Inferior parietal cortex (tissue), 1 donor: ENCODE data around the gene ZDHHC13.

Experiments used
- DNase-seq: peaks from one replicate; pipeline ENCODE4 v3.0.0-alpha.2; 2016; ENCODE audit errors: extremely low spot score

The ZDHHC13 gene

GRCh38 chr11:19164881-19165280 lies 47.9 kb downstream of the ZDHHC13 start:
- DNase-seq: no peak

GRCh38 chr11:19168090-19168489 lies 51.1 kb downstream of the ZDHHC13 start:
- DNase-seq: no peak

GRCh38 chr11:19173004-19173689 lies 56.2 kb downstream of the ZDHHC13 start:
- DNase-seq: no peak

GRCh38 chr11:19173964-19174638 lies 57.1 kb downstream of the ZDHHC13 start:
- DNase-seq: no peak

- DNase-seq: no peak
Measured at GRCh38 chr11:19176629-19177186, 59.7 kb downstream of the ZDHHC13 start.

- no peak for DNase-seq
Measured at GRCh38 chr11:19181531-19182261, 64.7 kb downstream of the ZDHHC13 start.

- no peak for DNase-seq
Measured at GRCh38 chr11:19183646-19184045, 66.7 kb downstream of the ZDHHC13 start.

- DNase-seq: no peak
Measured at GRCh38 chr11:19185036-19185435, 68.1 kb downstream of the ZDHHC13 start.

- DNase-seq: no peak
Measured at GRCh38 chr11:19185516-19186052, 68.6 kb downstream of the ZDHHC13 start.

GRCh38 chr11:19187114-19187832 lies 70.3 kb downstream of the ZDHHC13 start:
- no peak for DNase-seq

- DNase-seq: peak; percentile 72
Measured at GRCh38 chr11:19187833-19188258, 70.9 kb downstream of the ZDHHC13 start.

- DNase-seq: no peak
Measured at GRCh38 chr11:19191530-19192169, 74.7 kb downstream of the ZDHHC13 start.

GRCh38 chr11:19193916-19194315 lies 76.9 kb downstream of the ZDHHC13 start:
- DNase-seq: no peak

GRCh38 chr11:19194620-19195308 lies 77.8 kb downstream of the ZDHHC13 start:
- DNase-seq: no peak

- no peak for DNase-seq
Measured at GRCh38 chr11:19196432-19196831, 79.5 kb downstream of the ZDHHC13 start.

GRCh38 chr11:19199048-19199447 lies 82.1 kb downstream of the ZDHHC13 start:
- no peak for DNase-seq

GRCh38 chr11:19199771-19200170 lies 82.8 kb downstream of the ZDHHC13 start:
- no peak for DNase-seq

GRCh38 chr11:19200410-19201201 lies 83.6 kb downstream of the ZDHHC13 start:
- no peak for DNase-seq
